Measurements from ENCODE around the gene MED14. TPM values are rescaled to one million over a fixed set of nuclear protein-coding genes. Genes with fewer than 3 reads are reported as not detected.

MED14 gene
- total and polyA plus RNA-seq, 2 of the 13 experiments (the other 11 are each of a cell fraction or from before 2014, with no cell fraction given): 10.2 to 16.3 TPM

- TF ChIP-seq MAFF (IDR thresholded peaks at IDR 0.05; ENCODE audit: low read depth, low read length) (no peak), WIZ (CRISPR knock-in tag; IDR thresholded peaks at IDR 0.05) (no peak), ZNF510 (CRISPR knock-in tag; IDR thresholded peaks at IDR 0.05; ENCODE audit: low read depth) (no peak), ZNF816 (CRISPR knock-in tag; IDR thresholded peaks at IDR 0.05; ENCODE audit: borderline replicate concordance) (no peak), PLSCR1 (CRISPR knock-in tag; IDR thresholded peaks at IDR 0.05; ENCODE audit: borderline replicate concordance) (no peak), NR2F1 (CRISPR knock-in tag; IDR thresholded peaks at IDR 0.05) (no peak), MED1 (CRISPR knock-in tag; IDR thresholded peaks at IDR 0.05) (peak; percentile 41; the same call in 1 of the 2 replicates), JARID2 (CRISPR knock-in tag; IDR thresholded peaks at IDR 0.05; ENCODE audit: insufficient replicate concordance) (no peak), HMG20B (CRISPR knock-in tag; conservative IDR thresholded peaks at IDR 0.05) (no peak), ELF4 (CRISPR knock-in tag; IDR thresholded peaks at IDR 0.05; ENCODE audit: borderline replicate concordance) (no peak), SRSF4 (IDR thresholded peaks at IDR 0.05; ENCODE audit: low read depth, low read length, poor library complexity, severe bottlenecking) (no peak), ZNF619 (CRISPR knock-in tag; IDR thresholded peaks at IDR 0.05) (no peak), ZNF282 (IDR thresholded peaks at IDR 0.05; ENCODE audit: partially characterized antibody) (no peak), PHB2 (IDR thresholded peaks at IDR 0.05; ENCODE audit: partially characterized antibody) (no peak), ZNF552 (CRISPR knock-in tag; IDR thresholded peaks at IDR 0.05; ENCODE audit: borderline replicate concordance) (no peak), CREBL2 (CRISPR knock-in tag; IDR thresholded peaks at IDR 0.05; ENCODE audit: borderline replicate concordance) (no peak), CERS6 (CRISPR knock-in tag; IDR thresholded peaks at IDR 0.05) (no peak), YEATS2 (CRISPR knock-in tag; IDR thresholded peaks at IDR 0.05; ENCODE audit: borderline replicate concordance) (peak; percentile 48; the same call in 1 of the 2 replicates), ARNTL (CRISPR knock-in tag; IDR thresholded peaks at IDR 0.05) (no peak), ZNF639 (CRISPR knock-in tag; conservative IDR thresholded peaks at IDR 0.05) (no peak; the same call in 1 of the 2 replicates), CREM (IDR thresholded peaks at IDR 0.05) (peak; percentile 20; the same call in 1 of the 2 replicates), CREM (CRISPR knock-in tag; IDR thresholded peaks at IDR 0.05) (no peak), FOXP4 (CRISPR knock-in tag; IDR thresholded peaks at IDR 0.05) (0 out of 2 replicates have a peak, but pooled peaks have one; percentile 8), ZNF839 (CRISPR knock-in tag; IDR thresholded peaks at IDR 0.05; ENCODE audit: borderline replicate concordance) (no peak), ATF7 (IDR thresholded peaks at IDR 0.05) (no peak), ATF7 (CRISPR knock-in tag; IDR thresholded peaks at IDR 0.05) (no peak)
Measured at GRCh38 chrX:40735325-40736169, at the start of gene MED14 (continued).

Data from HepG2 (cell line).